GM11168 (cell line): ENCODE results near the gene ORM1.

Source experiments
- in situ Hi-C: fragments of 300-500 bp; cut with MboI; formaldehyde crosslinking; loops from one replicate; pipeline ENCODE4 v1.12.0; 2022; ENCODE audit warnings: low sequenced_read_pairs; ENCODE audit not compliant: unreplicated experiment

ORM1 gene

GRCh38 chr9:114287001-114287762 lies 35.7 kb upstream of the ORM1 start:
- in situ Hi-C loops: no loop called here

GRCh38 chr9:114287763-114288192 lies 35.1 kb upstream of the ORM1 start:
- in situ Hi-C loops: no loop called here

GRCh38 chr9:114288193-114289091 lies 34.5 kb upstream of the ORM1 start:
- in situ Hi-C loops: no loop called here

- in situ Hi-C loops: no loop called here
Measured at GRCh38 chr9:114289106-114289505, 33.8 kb upstream of the ORM1 start.

GRCh38 chr9:114289571-114290481 lies 33.1 kb upstream of the ORM1 start:
- in situ Hi-C loops: loop anchor here (10.0 kb wide), 1 partner anchor 135 kb away; the partner anchor contains the start of gene COL27A1

GRCh38 chr9:114290561-114290986 lies 32.3 kb upstream of the ORM1 start:
- in situ Hi-C loops: loop anchor here (10.0 kb wide), 1 partner anchor 136 kb away; the partner anchor contains the start of gene COL27A1

GRCh38 chr9:114291064-114291474 lies 31.8 kb upstream of the ORM1 start:
- in situ Hi-C loops: loop anchor here (10.0 kb wide), 1 partner anchor 136 kb away; the partner anchor contains the start of gene COL27A1

- in situ Hi-C loops: loop anchor here (10.0 kb wide), 1 partner anchor 137 kb away; the partner anchor contains the start of gene COL27A1
Measured at GRCh38 chr9:114291886-114292590, 30.9 kb upstream of the ORM1 start.

- in situ Hi-C loops: loop anchor here (10.0 kb wide), 1 partner anchor 140 kb away; the partner anchor contains the start of gene COL27A1
Measured at GRCh38 chr9:114294664-114295063, 28.2 kb upstream of the ORM1 start.

- in situ Hi-C loops: loop anchor here (10.0 kb wide), 1 partner anchor 142 kb away; the partner anchor contains the start of gene COL27A1
Measured at GRCh38 chr9:114296338-114296737, 26.6 kb upstream of the ORM1 start.

- in situ Hi-C loops: loop anchor here (10.0 kb wide), 1 partner anchor 145 kb away; the partner anchor contains the start of gene COL27A1
Measured at GRCh38 chr9:114299286-114300152, 23.4 kb upstream of the ORM1 start.

- in situ Hi-C loops: no loop called here
Measured at GRCh38 chr9:114300153-114300845, 22.6 kb upstream of the ORM1 start.

GRCh38 chr9:114300846-114301797 lies 21.8 kb upstream of the ORM1 start:
- in situ Hi-C loops: no loop called here

- in situ Hi-C loops: no loop called here
Measured at GRCh38 chr9:114301798-114302565, 20.9 kb upstream of the ORM1 start.

GRCh38 chr9:114302727-114303126 lies 20.2 kb upstream of the ORM1 start:
- in situ Hi-C loops: no loop called here

GRCh38 chr9:114303571-114303970 lies 19.3 kb upstream of the ORM1 start:
- in situ Hi-C loops: no loop called here
